IPS-18c (cell line): Measurements from ENCODE around the gene DELE1.
"Not testable (repeated sequence)": the region's sequence is repeated elsewhere in the genome, so short reads cannot be mapped to it uniquely, and the experiment has no call there.

Source experiments
- H3K4me3 ChIP-seq: 2 replicates; pipeline ENCODE4 v1.7.0; 2013; ENCODE audit warnings: low read depth, mild to moderate bottlenecking, low read length, moderate library complexity; ENCODE audit not compliant: insufficient read depth
- H3K9me3 ChIP-seq: one replicate; pipeline ENCODE4 v1.6.1; 2013; ENCODE audit warnings: mild to moderate bottlenecking, low read length, moderate library complexity; ENCODE audit not compliant: control insufficient read depth, insufficient read depth

The DELE1 gene

GRCh38 chr5:141882594-141883183, 41.0 kb upstream of the DELE1 start:
- H3K4me3 ChIP-seq, result peak overlapping the region; percentile 58
- no peaks in the 10 kb centered on the region for H3K9me3 ChIP-seq

- peak overlapping the region; percentile 58 for H3K4me3 ChIP-seq
These were observed 40.3 kb upstream of the DELE1 start for GRCh38 chr5:141883184-141883891.

GRCh38 chr5:141883892-141884318, 39.8 kb upstream of the DELE1 start:
- Histone ChIP-seq H3K4me3 (peak overlapping the region; percentile 58; the same call in 1 of the 2 replicates), H3K9me3 (no peaks in the 10 kb centered on the region)

More at GRCh38 chr5:141883184-141883891, 40.3 kb upstream of the DELE1 start:
- no peaks in the 10 kb centered on the region for H3K9me3 ChIP-seq

GRCh38 chr5:141889282-141889871, 34.3 kb upstream of the DELE1 start:
- Histone ChIP-seq H3K9me3 (no peaks in the 10 kb centered on the region), H3K4me3 (no peak overlapping the region)

GRCh38 chr5:141890429-141890828, 33.2 kb upstream of the DELE1 start:
- not testable (repeated sequence) for H3K9me3 ChIP-seq, H3K4me3 ChIP-seq

- no peaks in the 10 kb centered on the region for H3K9me3 ChIP-seq
- H3K4me3 ChIP-seq, result no peak overlapping the region
These were observed 26.2 kb upstream of the DELE1 start for GRCh38 chr5:141897425-141897824.

GRCh38 chr5:141898448-141899049, 25.1 kb upstream of the DELE1 start:
- no peak overlapping the region for H3K4me3 ChIP-seq
- no peaks in the 10 kb centered on the region for H3K9me3 ChIP-seq

- H3K9me3 ChIP-seq, result no peaks in the 10 kb centered on the region
These were observed 21.5 kb upstream of the DELE1 start for GRCh38 chr5:141902015-141902814.

GRCh38 chr5:141903261-141903660, 20.4 kb upstream of the DELE1 start:
- no peaks in the 10 kb centered on the region for H3K9me3 ChIP-seq
- no peak overlapping the region for H3K4me3 ChIP-seq

More at GRCh38 chr5:141902015-141902814, 21.5 kb upstream of the DELE1 start:
- no peak overlapping the region for H3K4me3 ChIP-seq

GRCh38 chr5:141904551-141904950, 19.1 kb upstream of the DELE1 start:
- Histone ChIP-seq H3K9me3 (no peaks in the 10 kb centered on the region), H3K4me3 (no peak overlapping the region)

GRCh38 chr5:141906517-141906916, 17.2 kb upstream of the DELE1 start:
- Histone ChIP-seq H3K9me3 (no peaks in the 10 kb centered on the region), H3K4me3 (no peak overlapping the region)

GRCh38 chr5:141906972-141907371, 16.7 kb upstream of the DELE1 start:
- Histone ChIP-seq H3K4me3 (no peak overlapping the region), H3K9me3 (no peaks in the 10 kb centered on the region)

GRCh38 chr5:141908796-141909195, 14.9 kb upstream of the DELE1 start:
- Histone ChIP-seq H3K9me3 (no peaks in the 10 kb centered on the region), H3K4me3 (no peak overlapping the region)

GRCh38 chr5:141909212-141909611, 14.5 kb upstream of the DELE1 start:
- Histone ChIP-seq H3K9me3 (no peaks in the 10 kb centered on the region), H3K4me3 (no peak overlapping the region)

- no peaks in the 10 kb centered on the region for H3K9me3 ChIP-seq
- no peak overlapping the region for H3K4me3 ChIP-seq
These were observed 13.4 kb upstream of the DELE1 start for GRCh38 chr5:141910271-141910673.

- H3K9me3 ChIP-seq, result no peaks in the 10 kb centered on the region
- peak overlapping the region; percentile 53 for H3K4me3 ChIP-seq
These were observed 10.0 kb upstream of the DELE1 start for GRCh38 chr5:141913560-141914198.
